AG20443 (cell line): ENCODE data around the gene UBXN4.
"Not testable (repeated sequence)": the region's sequence is repeated elsewhere in the genome, so short reads cannot be mapped to it uniquely, and the experiment has no call there.

ENCODE experiments used
- DNase-seq: peaks from one replicate; pipeline ENCODE4 v3.0.0; 2012; ENCODE audit warnings: low spot score, mixed read lengths

Gene UBXN4

DNA sequence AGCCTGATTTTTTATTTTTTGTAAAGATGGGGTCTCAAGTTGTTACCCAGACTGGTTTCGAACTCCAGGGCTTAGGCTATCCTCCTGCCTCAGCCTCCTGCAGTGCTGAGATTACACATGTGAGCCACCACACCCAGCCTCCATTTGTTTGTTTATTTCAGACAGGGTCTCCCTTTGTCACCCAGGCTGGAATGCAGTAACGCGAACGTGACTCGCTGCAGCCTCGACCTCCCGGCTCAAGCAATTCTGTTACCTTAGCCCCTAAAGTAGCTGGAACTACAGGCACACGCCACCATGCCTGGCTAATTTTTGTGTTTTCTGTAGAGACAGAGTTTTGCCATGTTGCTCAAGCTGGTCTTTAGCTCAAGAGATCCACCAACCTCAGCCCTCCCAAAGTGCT lies 27.2 kb downstream of the UBXN4 start:
- no peak for DNase-seq

- no peak for DNase-seq
These were observed 31.7 kb downstream of the UBXN4 start for GRCh38 chr2:135773319-135773718.

DNA sequence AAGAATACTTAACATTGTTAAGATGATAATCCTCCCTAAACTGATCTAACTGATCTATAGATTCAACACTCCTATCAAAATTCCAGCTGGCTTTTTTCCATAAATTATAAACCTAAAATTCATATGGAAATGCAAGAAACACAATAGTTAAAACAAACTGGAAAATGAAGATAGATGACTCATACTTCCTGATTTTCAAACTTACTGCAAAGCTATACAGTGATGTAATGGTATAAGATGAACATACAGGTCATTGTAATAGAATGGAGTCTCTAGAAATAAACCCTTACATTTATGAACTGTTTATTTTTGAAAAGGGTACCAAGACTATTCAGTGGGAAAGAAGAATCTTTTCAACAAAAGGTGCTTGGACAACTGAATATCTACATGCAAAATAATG lies 32.3 kb downstream of the UBXN4 start:
- DNase-seq = no peak

GRCh38 chr2:135775420-135775819 lies 33.8 kb downstream of the UBXN4 start:
- DNase-seq = no peak

DNA sequence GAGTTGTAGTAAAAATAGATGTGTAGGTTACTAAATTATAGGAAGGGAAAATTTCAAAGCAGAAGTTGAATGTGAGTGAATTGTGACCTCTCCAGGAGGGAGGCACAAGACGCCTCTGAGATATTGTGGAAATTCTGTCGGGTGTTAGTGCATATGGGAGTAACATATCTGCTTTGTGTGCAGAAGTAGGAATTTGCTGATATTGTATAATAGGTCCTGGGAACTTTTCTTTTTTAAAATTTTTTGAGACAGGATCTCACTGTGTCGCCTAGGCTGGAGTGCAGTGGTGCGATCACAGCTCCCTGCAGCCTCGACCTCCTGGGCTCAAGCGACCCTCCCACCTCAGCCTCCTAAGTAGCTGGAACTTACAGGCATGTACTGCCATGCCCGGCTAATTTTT lies 34.7 kb downstream of the UBXN4 start:
- DNase-seq = no peak

- no peak for DNase-seq
These were observed 40.6 kb downstream of the UBXN4 start for GRCh38 chr2:135782231-135782630.

- no peak for DNase-seq
These were observed 41.8 kb downstream of the UBXN4 start for GRCh38 chr2:135783439-135783838.

GRCh38 chr2:135785032-135785431 lies 43.4 kb downstream of the UBXN4 start:
- DNase-seq = no peak

DNA sequence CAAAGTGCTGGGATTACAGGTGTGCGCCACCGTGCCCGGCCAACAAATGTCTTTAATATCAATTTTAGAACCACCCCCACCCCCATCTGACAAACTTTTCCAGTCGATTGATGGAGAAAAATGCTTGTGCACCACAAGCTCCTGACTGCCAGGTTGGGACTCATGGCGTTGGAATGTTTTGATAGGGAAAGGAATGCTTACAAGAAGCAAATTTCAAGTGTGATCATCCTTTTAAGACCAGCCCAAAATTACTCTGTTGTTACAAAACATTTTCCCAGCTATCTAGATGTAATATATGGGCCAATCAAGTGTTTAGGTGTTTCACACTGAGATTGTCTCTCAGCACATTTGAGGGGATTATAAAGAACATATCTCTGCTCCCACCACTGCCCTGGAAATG lies 45.2 kb downstream of the UBXN4 start:
- DNase-seq = peak; percentile 77

- DNase-seq = no peak
These were observed 48.8 kb downstream of the UBXN4 start for GRCh38 chr2:135790423-135790822.

DNA sequence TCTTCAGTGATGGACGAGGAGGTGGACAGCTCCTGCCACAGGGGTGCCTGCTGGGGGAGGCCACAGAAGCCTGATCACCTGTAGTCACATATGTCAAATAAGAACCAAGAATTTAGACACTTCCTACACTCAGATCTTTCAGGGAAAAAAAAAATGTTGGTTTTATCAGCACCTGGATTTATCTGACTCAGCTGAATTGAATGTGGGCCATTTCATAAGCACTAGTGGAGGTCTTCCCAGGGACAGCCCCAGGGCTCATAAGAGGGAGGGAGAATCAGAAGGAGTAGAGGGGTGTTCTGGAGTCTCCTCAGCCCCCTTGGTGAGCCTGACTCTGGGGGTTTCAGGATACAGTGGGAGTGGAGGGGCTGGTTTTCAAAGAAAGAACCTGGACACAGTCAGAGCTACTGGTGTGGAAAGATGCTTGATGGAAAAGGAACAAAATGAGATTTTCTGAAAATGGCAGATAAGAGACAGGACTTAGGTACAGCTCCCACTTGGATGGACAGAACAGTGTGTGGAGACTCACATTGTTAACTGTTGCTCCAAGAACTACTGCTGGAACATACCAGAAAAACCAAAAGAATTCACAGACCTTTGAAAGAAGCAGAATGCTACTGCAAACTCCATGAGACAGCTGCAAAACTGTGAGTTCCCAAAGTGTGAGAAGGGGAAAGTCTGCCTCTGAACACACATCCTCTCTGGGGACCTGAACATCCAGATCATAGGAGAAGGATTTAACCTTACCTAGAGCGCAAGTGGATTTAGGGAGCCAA lies 49.9 kb downstream of the UBXN4 start:
- DNase-seq = no peak

DNA sequence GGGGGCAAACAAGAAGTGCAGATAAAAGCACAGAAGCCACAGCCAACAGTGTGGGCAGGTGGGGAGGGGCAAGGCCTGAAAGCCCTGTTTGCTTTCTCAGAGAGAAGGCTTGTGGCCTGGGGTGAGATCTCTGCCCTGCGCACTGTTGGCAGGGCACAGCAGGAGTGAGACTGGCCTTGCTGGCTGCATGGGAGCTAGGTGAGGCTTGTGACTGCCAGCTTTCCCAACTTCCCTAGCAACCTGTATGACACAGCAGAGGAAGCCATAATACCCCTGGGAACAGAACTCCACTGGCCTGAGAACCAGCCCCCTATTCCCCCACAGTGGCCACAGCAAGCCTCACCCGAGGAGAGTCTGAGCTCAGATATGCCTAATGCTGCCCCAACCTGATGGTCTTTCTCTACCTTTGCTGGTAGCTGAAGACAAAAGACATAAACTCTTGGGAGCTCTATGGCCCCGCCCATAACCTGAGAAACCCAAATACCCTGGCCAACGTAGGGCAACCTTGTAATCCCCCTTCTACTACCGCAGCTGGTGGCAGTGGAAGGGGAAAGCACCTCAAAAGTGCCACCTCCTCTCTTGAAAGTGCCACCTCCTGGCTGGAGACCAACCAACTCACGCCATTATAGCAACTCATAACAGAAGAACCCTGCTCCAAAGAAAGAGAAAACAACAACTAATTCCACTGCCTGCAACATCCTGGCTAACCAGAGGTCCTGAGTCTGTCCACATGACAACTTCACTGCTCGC lies 50.9 kb downstream of the UBXN4 start:
- DNase-seq = no peak

DNA sequence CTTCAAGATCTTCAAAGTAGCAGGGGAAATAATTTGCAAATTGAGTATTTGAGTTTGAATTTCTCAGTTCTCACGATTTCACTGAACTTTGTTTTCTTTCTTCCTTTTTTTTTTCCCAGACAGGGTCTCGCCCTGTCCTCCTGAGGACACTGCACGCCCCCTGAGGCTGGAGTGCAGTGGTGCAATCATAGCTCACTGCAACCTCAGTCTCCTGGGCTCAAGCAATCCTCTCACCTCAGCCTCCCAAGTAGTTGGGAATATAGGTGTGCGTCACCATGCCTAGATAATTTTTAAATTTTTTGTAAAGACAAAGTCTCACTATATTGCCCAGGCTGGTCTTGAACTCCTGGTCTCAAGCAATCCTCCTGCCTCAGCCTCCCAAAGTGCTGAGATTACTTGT lies 54.0 kb downstream of the UBXN4 start:
- not testable (repeated sequence) for DNase-seq

GRCh38 chr2:135796606-135797005 lies 55.0 kb downstream of the UBXN4 start:
- no peak for DNase-seq

- peak; percentile 93 for DNase-seq
These were observed 56.0 kb downstream of the UBXN4 start for GRCh38 chr2:135797497-135798274.

- no peak for DNase-seq
These were observed 56.6 kb downstream of the UBXN4 start for GRCh38 chr2:135798275-135798705.

GRCh38 chr2:135798762-135799161 lies 57.1 kb downstream of the UBXN4 start:
- peak; percentile 32 for DNase-seq

- DNase-seq = no peak
These were observed 58.1 kb downstream of the UBXN4 start for GRCh38 chr2:135799738-135800137.

- no peak for DNase-seq
These were observed 59.1 kb downstream of the UBXN4 start for GRCh38 chr2:135800513-135801460.

- DNase-seq = no peak
These were observed 60.7 kb downstream of the UBXN4 start for GRCh38 chr2:135802350-135802749.

GRCh38 chr2:135803278-135803677 lies 61.6 kb downstream of the UBXN4 start:
- no peak for DNase-seq

- DNase-seq = not testable (repeated sequence)
These were observed 66.2 kb downstream of the UBXN4 start for GRCh38 chr2:135807874-135808273.
